HepG2 (cell line): ENCODE data around the gene RHBDF2. TPM values are rescaled to one million over a fixed set of nuclear protein-coding genes. Genes with fewer than 3 reads are reported as not detected.

Experiments
- ATAC-seq: fragments of 200-7000 bp; cut with Tn5 transposase; 3 replicates; pipeline ENCODE4 v1.9.1; 2020; ENCODE audit warnings: mild to moderate bottlenecking, moderate library complexity
- BruUV-seq: library from RNA; stranded (reverse); fragments of 400-500 nt; replicated peaks from 2 replicates; lab custom pipeline; 2021; lab: Mats Ljungman, UMichigan
- CTCF ChIA-PET: fragments of 300-600 bp; formaldehyde crosslinking; extraction: SDS; loops from one replicate; lab custom pipeline; 2021; ENCODE audit warnings: low total read pairs, inconsistent platforms, low intra/inter-chr PET ratio; lab: Yijun Ruan, JAX
- POLR2A ChIA-PET: fragments of 350-600 bp; sonication (Branson Sonifier 250); formaldehyde crosslinking; loops from one replicate; lab custom pipeline; 2020; ENCODE audit warnings: antibody characterized with exemption, inconsistent platforms; lab: Yijun Ruan, JAX
- DNase-seq: peaks from one replicate; pipeline ENCODE4 v3.0.0-alpha.2; 2015; ENCODE audit warnings: low spot score
- FAIRE-seq: peaks from 3 replicates; lab custom pipeline; 2011; peaks lifted over from hg19 to GRCh38; lab: Jason Lieb, UNC
- H2AFZ ChIP-seq: one replicate; pipeline ENCODE4 v1.6.1; 2011; ENCODE audit warnings: low read length, inconsistent platforms
- H3K27ac ChIP-seq: fragments of 300-600 bp; 3 replicates; pipeline ENCODE4 v1.8.0; 2011; ENCODE audit warnings: mixed run types, mild to moderate bottlenecking, mixed read lengths, low read length, inconsistent platforms; ENCODE audit not compliant: insufficient read depth; ENCODE audit errors: extremely low read length
- H3K27me3 ChIP-seq, 2 experiments: fragments of 200-600 bp in 1 of 2; 2 replicates in 1 of 2; 3 replicates in 1 of 2; pipeline versions ENCODE4 v1.6.0 to v1.8.0; 2011; ENCODE audit warnings: low read length in 2 of 2, mild to moderate bottlenecking in 2 of 2, moderate library complexity in 2 of 2, inconsistent platforms in 1 of 2; ENCODE audit not compliant: insufficient read depth in 2 of 2, control insufficient read depth in 1 of 2
- H3K36me3 ChIP-seq, 2 experiments: fragments of 200-600 bp in 1 of 2; replicated peaks in 1 of 2; 2 replicates in 1 of 2; 3 replicates in 1 of 2; pipeline versions ENCODE4 v1.5.1 to v1.8.0; 2011; ENCODE audit warnings: low read length in 2 of 2, inconsistent platforms in 1 of 2; ENCODE audit not compliant: insufficient read depth in 2 of 2, control insufficient read depth in 1 of 2
- H3K4me1 ChIP-seq: 2 replicates; pipeline ENCODE4 v1.5.1; 2012; ENCODE audit warnings: low read length, inconsistent platforms; ENCODE audit not compliant: insufficient read depth
- H3K4me2 ChIP-seq: 2 replicates; pipeline ENCODE4 v1.6.0; 2011; ENCODE audit warnings: low read depth, low read length, inconsistent platforms
- H3K4me3 ChIP-seq, 3 experiments: fragments of 200-600 bp in 1 of 3; sonication (generic), shearing (Covaris generic) in 1 of 3; replicated peaks in 1 of 3; 2 replicates each; pipeline ENCODE4 v1.5.1; 2011 to 2016; ENCODE audit warnings: low read length in 3 of 3, inconsistent platforms in 2 of 3, low read depth in 2 of 3, mild to moderate bottlenecking in 2 of 3, control low read depth in 1 of 3, mixed read lengths in 1 of 3; ENCODE audit not compliant: insufficient read depth in 1 of 3
- H3K79me2 ChIP-seq: one replicate; pipeline ENCODE4 v1.6.1; 2011; ENCODE audit warnings: low read length, inconsistent platforms; ENCODE audit not compliant: insufficient read depth
- H3K9ac ChIP-seq: 2 replicates; pipeline ENCODE4 v1.6.0; 2011; ENCODE audit warnings: mild to moderate bottlenecking, low read depth, low read length, inconsistent platforms; ENCODE audit not compliant: insufficient read depth
- H3K9me3 ChIP-seq: 2 replicates; pipeline ENCODE4 v1.5.1; 2012; ENCODE audit warnings: mild to moderate bottlenecking, low read length
- H4K20me1 ChIP-seq: 2 replicates; pipeline ENCODE4 v1.6.0; 2011; ENCODE audit warnings: inconsistent platforms, mild to moderate bottlenecking, low read length, moderate library complexity; ENCODE audit not compliant: insufficient read depth
- ARID4A ChIP-seq: sonication (generic); formaldehyde crosslinking; IDR thresholded peaks from 2 replicates; pipeline ENCODE4 v1.5.0; 2020; ENCODE audit warnings: mild to moderate bottlenecking, missing genetic modification reagents, borderline replicate concordance
- CEBPB ChIP-seq: IDR thresholded peaks from 2 replicates; pipeline ENCODE4 v1.6.1; 2011; ENCODE audit warnings: low read depth, low read length, improper control_type of control experiment, borderline replicate concordance
- ETV5 ChIP-seq: IDR thresholded peaks from 2 replicates; pipeline ENCODE4 v1.6.1; 2018; ENCODE audit warnings: missing biosample characterization, missing genetic modification reagents, inconsistent platforms, borderline replicate concordance
- HOXA9 ChIP-seq: sonication (generic); formaldehyde crosslinking; IDR thresholded peaks from 2 replicates; pipeline ENCODE4 v1.8.1; 2022; ENCODE audit warnings: missing genetic modification reagents, mild to moderate bottlenecking, moderate library complexity, borderline replicate concordance
- JUND ChIP-seq: sonication (generic); formaldehyde crosslinking; IDR thresholded peaks from 2 replicates; pipeline ENCODE4 v1.8.0; 2022; ENCODE audit warnings: mild to moderate bottlenecking, missing genetic modification reagents
- KDM2A ChIP-seq: sonication (generic); formaldehyde crosslinking; IDR thresholded peaks from 2 replicates; pipeline ENCODE4 v1.4.0; 2020; ENCODE audit warnings: low read depth, missing genetic modification reagents, borderline replicate concordance
- NFE2L2 ChIP-seq: fragments of 150-350 bp; IDR thresholded peaks from 2 replicates; pipeline ENCODE4 v1.6.1; 2014; ENCODE audit warnings: low read length
- THAP11 ChIP-seq: IDR thresholded peaks from 2 replicates; pipeline ENCODE4 v1.6.1; 2016; ENCODE audit warnings: missing biosample characterization, missing genetic modification reagents
- XRCC5 ChIP-seq: fragments of 200-400 bp; formaldehyde crosslinking; optimal IDR thresholded peaks from 2 replicates; pipeline ENCODE3; 2017; ENCODE audit warnings: mild to moderate bottlenecking, low read length
- ZBTB20 ChIP-seq: sonication (generic); formaldehyde crosslinking; IDR thresholded peaks from 2 replicates; pipeline ENCODE4 v1.8.1; 2023; ENCODE audit warnings: missing genetic modification reagents, low read depth, mild to moderate bottlenecking, borderline replicate concordance
- ZNF329 ChIP-seq: sonication (generic); formaldehyde crosslinking; IDR thresholded peaks from 2 replicates; pipeline ENCODE4 v1.9.0; 2021; ENCODE audit warnings: low read depth, mild to moderate bottlenecking, missing genetic modification reagents
- ZNF567 ChIP-seq: sonication (generic); formaldehyde crosslinking; IDR thresholded peaks from 2 replicates; pipeline ENCODE4 v1.8.1; 2023; ENCODE audit warnings: mild to moderate bottlenecking, missing genetic modification reagents, borderline replicate concordance
- ZNF614 ChIP-seq: IDR thresholded peaks from 2 replicates; pipeline ENCODE4 v1.6.1; 2018; ENCODE audit warnings: missing biosample characterization, missing genetic modification reagents, inconsistent platforms, borderline replicate concordance
- ZNF644 ChIP-seq: IDR thresholded peaks from 2 replicates; pipeline ENCODE4 v1.6.1; 2016; ENCODE audit warnings: low read depth
- ZSCAN21 ChIP-seq: sonication (generic); formaldehyde crosslinking; IDR thresholded peaks from 2 replicates; pipeline ENCODE4 v1.8.0; 2022; ENCODE audit warnings: mild to moderate bottlenecking, missing genetic modification reagents, moderate library complexity, borderline replicate concordance
- WGBS: methylation state at CpG from one replicate; pipeline ENCODE4 v1.1.6; 2017; ENCODE audit warnings: low lambda C conversion rate; 5-methylcytosine and 5-hydroxymethylcytosine counted together
- in situ Hi-C: cut with HindIII; loops from 2 replicates; pipeline ENCODE4 v1.10.0; 2017; ENCODE audit warnings: low pct_unique_long_range_greater_than_20kb; ENCODE audit not compliant: extremely low pct_ligation_motif_present
- intact Hi-C: fragments of 100-400 bp; cut with micrococcal nuclease; formaldehyde crosslinking; loops from one replicate; pipeline ENCODE4 v1.10.0; 2022; ENCODE audit not compliant: unreplicated experiment
- polyA plus RNA-seq, 8 experiments: library from polyadenylated mRNA; depleted of rRNA in 3 of 8; stranded (reverse) in 7 of 8; unstranded in 1 of 8; fragments of >200 nt; fragmentation: Illumina TruSeq in 4 of 8; extraction: Trizol in 4 of 8; gene quantifications; 2 replicates each; pipeline versions ENCODE4 v1.2.1 to v1.2.3, GENCODE V29; 2011 to 2016; ENCODE audit warnings: low read depth in 4 of 8, missing spikeins in 1 of 8, mixed read lengths in 1 of 8; ENCODE audit not compliant: insufficient read depth in 1 of 8
- total RNA-seq, 5 experiments: library from RNA; depleted of rRNA; stranded (reverse); fragments of >200 nt; fragmentation: Illumina TruSeq; extraction: Trizol; gene quantifications; 2 replicates each; pipeline ENCODE4 v1.2.3, GENCODE V29; 2016; ENCODE audit warnings: low read depth in 1 of 5
- TF ChIP-seq, protein P1 (sequence below): sonication (generic); formaldehyde crosslinking; IDR thresholded peaks from 2 replicates; pipeline ENCODE4 v1.5.1; 2020; ENCODE audit warnings: missing genetic modification reagents, mild to moderate bottlenecking, borderline replicate concordance

RHBDF2 gene
- total and polyA plus RNA-seq, 2 of the 13 experiments (the other 11 are each of a cell fraction or from before 2014, with no cell fraction given) = 7.8 to 24.2 TPM

DNA sequence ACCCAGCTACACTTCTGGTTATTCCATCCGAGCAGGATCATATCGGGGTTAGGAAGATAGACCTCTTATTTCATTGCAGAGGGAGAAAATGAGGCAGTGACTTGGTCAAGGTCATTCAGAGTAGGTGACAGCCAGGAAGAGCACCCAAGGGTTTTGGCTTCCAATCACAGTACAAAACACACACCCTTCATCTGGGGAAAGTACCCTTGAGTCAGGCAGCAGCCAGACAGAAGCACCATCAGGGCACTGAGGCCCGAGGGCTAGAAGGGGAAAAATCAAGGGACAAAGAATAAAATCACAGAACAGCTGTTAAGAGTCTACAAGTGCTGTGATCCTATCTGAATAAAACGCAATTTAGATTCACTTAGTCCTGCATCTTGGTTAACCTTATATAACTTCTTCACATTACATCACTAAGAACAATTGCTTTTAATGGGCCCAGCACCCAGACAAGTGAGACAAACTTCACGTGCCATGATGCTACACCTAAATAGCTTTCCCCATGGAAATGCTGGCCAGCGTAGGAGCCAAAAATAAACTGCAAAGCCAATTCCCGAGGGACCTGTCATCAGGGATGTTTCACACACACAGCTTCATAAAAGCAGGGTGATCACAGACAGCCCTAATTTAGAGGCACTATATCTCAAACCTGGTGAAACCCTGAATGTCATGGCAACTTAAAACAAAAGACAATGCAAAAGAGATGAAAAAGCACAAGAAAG lies 53.1 kb downstream of the RHBDF2 start (continued):
- TF ChIP-seq XRCC5 (no peak), HOXA9 (CRISPR knock-in tag) (no peak)

DNA sequence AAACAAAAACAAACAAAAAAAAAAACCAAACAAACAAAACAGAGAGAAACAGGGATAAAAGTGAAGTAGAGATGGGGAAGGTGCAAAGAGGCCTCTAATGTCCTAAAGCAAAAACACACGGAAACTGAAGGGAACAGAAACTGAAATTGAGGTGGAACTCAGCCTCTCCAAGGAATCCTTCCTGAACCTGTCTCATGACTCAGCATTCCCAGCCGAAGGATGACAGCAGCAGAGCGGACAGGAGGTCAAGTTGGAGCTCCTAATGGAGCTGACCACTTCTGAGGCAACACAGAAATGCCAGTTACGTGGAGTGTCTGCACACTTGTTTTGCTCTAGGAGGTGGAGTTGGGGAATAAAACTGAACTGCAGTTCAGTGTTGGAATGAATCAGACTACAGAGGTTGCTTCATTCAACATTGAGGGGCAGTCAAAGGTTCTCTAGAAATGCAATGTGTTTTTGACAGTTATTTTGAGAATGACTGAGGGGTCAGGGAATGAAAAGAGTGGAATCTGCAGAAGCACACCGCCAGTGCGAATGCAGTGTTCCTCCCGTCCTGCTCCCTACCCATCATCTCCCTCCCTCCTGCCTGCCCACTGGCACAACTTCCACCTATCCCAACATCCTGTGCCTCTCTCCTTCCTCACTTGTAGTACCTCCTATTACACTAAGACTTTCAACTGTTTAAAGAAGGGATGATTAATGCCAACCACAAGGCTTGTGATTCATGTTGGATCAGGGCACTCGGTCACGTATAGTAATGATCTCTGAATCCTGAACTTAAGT lies 54.6 kb downstream of the RHBDF2 start:
- Histone ChIP-seq H3K9me3 (no peaks in the 10 kb centered on the region), H3K36me3 (peaks cover 2 to 14% of the 10 kb centered on the region in 2 experiments), H3K9ac (no peak overlapping the region), H2AFZ (no peak overlapping the region), H3K4me3 (peak overlapping the region in 1 of 3 experiments; percentile 29; a peak in 2 of 6 replicates), H3K4me2 (peak overlapping the region; percentile 58), H3K27ac (peak overlapping the region; percentile 41), H3K27me3 (no peaks in the 10 kb centered on the region), H3K4me1 (peaks cover 92% of the 10 kb centered on the region), H4K20me1 (peaks cover 80% of the 10 kb centered on the region), H3K79me2 (peaks cover 98% of the 10 kb centered on the region)
- ATAC-seq (peak; percentile 77), FAIRE-seq (peak; percentile 89), DNase-seq (peak; percentile 84)
- POLR2A ChIA-PET = interaction anchor here (0.8 to 2.1 kb wide), 4 partner anchors 8 to 63 kb away, joined by 3 to 8 read pairs (median 6); partner anchors contain the start of gene RHBDF2
- intact Hi-C loops (no loop called here), in situ Hi-C loops (no loop called here)
- 35% methylated on average over 9 of the region's 9 CpGs for WGBS
- CTCF ChIA-PET = no interaction called here
- BruUV-seq = no TSS peak
- TF ChIP-seq ZSCAN21 (CRISPR knock-in tag) (no peak), ZNF567 (CRISPR knock-in tag) (no peak), ZNF614 (CRISPR knock-in tag) (peak; percentile 71; the same call in 1 of the 2 replicates), JUND (CRISPR knock-in tag) (no peak), ZNF644 (0 out of 2 replicates have a peak, but pooled peaks have one; percentile 17), ARID4A (peak; percentile 26; the same call in 1 of the 2 replicates), CEBPB (peak; percentile 53; the same call in 1 of the 2 replicates), ZBTB20 (CRISPR knock-in tag) (no peak), ETV5 (CRISPR knock-in tag) (peak; percentile 27; the same call in 1 of the 2 replicates), ZNF329 (CRISPR knock-in tag) (no peak), THAP11 (CRISPR knock-in tag) (no peak), KDM2A (CRISPR knock-in tag) (no peak), NFE2L2 (peak; percentile 97)
- TF ChIP-seq, protein P1, sequence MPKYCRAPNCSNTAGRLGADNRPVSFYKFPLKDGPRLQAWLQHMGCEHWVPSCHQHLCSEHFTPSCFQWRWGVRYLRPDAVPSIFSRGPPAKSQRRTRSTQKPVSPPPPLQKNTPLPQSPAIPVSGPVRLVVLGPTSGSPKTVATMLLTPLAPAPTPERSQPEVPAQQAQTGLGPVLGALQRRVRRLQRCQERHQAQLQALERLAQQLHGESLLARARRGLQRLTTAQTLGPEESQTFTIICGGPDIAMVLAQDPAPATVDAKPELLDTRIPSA = no peak
